Endothelial cell of umbilical vein (primary cell): Measurements from ENCODE around the gene TFRC. TPM values are rescaled to one million over a fixed set of nuclear protein-coding genes. Genes with fewer than 3 reads are reported as not detected.
"Not testable (repeated sequence)": the region's sequence is repeated elsewhere in the genome, so short reads cannot be mapped to it uniquely, and the experiment has no call there.

Experiments used
- BruUV-seq: library from RNA; stranded (reverse); fragments of 400-500 nt; replicated peaks from 2 replicates; lab custom pipeline; 2021; lab: Mats Ljungman, UMichigan
- CTCF ChIA-PET: fragments of 300-600, 350-600 bp; sonication (Branson Sonifier 250); formaldehyde crosslinking; loops from one replicate; lab custom pipeline; 2021; ENCODE audit warnings: antibody characterized with exemption, inconsistent platforms; lab: Charles Lee
- POLR2A ChIA-PET: fragments of 300-600, 350-600 bp; sonication (Branson Sonifier 250); formaldehyde crosslinking; loops from one replicate; lab custom pipeline; 2021; ENCODE audit warnings: antibody characterized with exemption, inconsistent platforms; lab: Charles Lee
- DNase-seq: peaks from one replicate; pipeline ENCODE4 v3.0.0-alpha.2; 2011; ENCODE audit warnings: low read depth, low spot score
- FAIRE-seq: peaks from 2 replicates; lab custom pipeline; 2011; peaks lifted over from hg19 to GRCh38; lab: Jason Lieb, UNC
- H2AFZ ChIP-seq: 2 replicates; pipeline ENCODE4 v1.6.0; 2012; ENCODE audit warnings: low read depth, low read length, control low read depth, inconsistent platforms
- H3K27ac ChIP-seq: 2 replicates; pipeline ENCODE4 v1.5.1; 2011; ENCODE audit warnings: low read depth, mild to moderate bottlenecking, control low read depth, low read length, moderate library complexity; ENCODE audit not compliant: insufficient read depth
- H3K27me3 ChIP-seq, 2 experiments: 2 replicates each; pipeline versions ENCODE4 v1.6.0 to v1.6.1; 2011; ENCODE audit warnings: low read length in 2 of 2, mixed read lengths in 1 of 2; ENCODE audit not compliant: control insufficient read depth in 2 of 2, insufficient read depth in 2 of 2
- H3K36me3 ChIP-seq, 2 experiments: 2 replicates in 1 of 2; 3 replicates in 1 of 2; pipeline ENCODE4 v1.5.1; 2011; ENCODE audit warnings: low read length in 2 of 2, mild to moderate bottlenecking in 1 of 2, moderate library complexity in 1 of 2; ENCODE audit not compliant: control insufficient read depth in 2 of 2, insufficient read depth in 2 of 2; ENCODE audit errors: extremely low read depth in 1 of 2
- H3K4me1 ChIP-seq: 3 replicates; pipeline ENCODE4 v1.5.1; 2011; ENCODE audit warnings: mild to moderate bottlenecking, low read length; ENCODE audit not compliant: control insufficient read depth, insufficient read depth; ENCODE audit errors: extremely low read depth
- H3K4me2 ChIP-seq: 2 replicates; pipeline ENCODE4 v1.6.1; 2011; ENCODE audit warnings: low read length, control low read depth, mixed read lengths; ENCODE audit not compliant: insufficient read depth
- H3K4me3 ChIP-seq, 3 experiments: fragments of 200-600 bp in 1 of 3; sonication (generic), shearing (Covaris generic) in 1 of 3; replicated peaks in 1 of 3; 2 replicates each; pipeline ENCODE4 v1.5.1; 2011 to 2016; ENCODE audit warnings: control low read depth in 3 of 3, low read length in 3 of 3, mild to moderate bottlenecking in 2 of 3, inconsistent platforms in 1 of 3, low read depth in 1 of 3, moderate library complexity in 1 of 3; ENCODE audit not compliant: insufficient read depth in 1 of 3
- H3K79me2 ChIP-seq: 2 replicates; pipeline ENCODE4 v1.6.0; 2012; ENCODE audit warnings: low read length, inconsistent platforms; ENCODE audit not compliant: control insufficient read depth, insufficient read depth
- H3K9ac ChIP-seq: replicated peaks from 2 replicates; pipeline ENCODE3; 2011; ENCODE audit warnings: low read length, control low read depth; ENCODE audit not compliant: insufficient read depth; ENCODE audit errors: extremely low read depth
- H3K9me1 ChIP-seq: replicated peaks from 3 replicates; pipeline ENCODE4 v1.6.0; 2011; ENCODE audit warnings: mild to moderate bottlenecking, low read length; ENCODE audit not compliant: control insufficient read depth, insufficient read depth; ENCODE audit errors: extremely low read depth
- H3K9me3 ChIP-seq: replicated peaks from 2 replicates; pipeline ENCODE4 v1.5.1; 2012; ENCODE audit warnings: low read length, inconsistent platforms; ENCODE audit not compliant: control insufficient read depth, insufficient read depth
- H4K20me1 ChIP-seq: replicated peaks from 2 replicates; pipeline ENCODE3; 2011; ENCODE audit warnings: mild to moderate bottlenecking, low read length; ENCODE audit not compliant: control insufficient read depth, insufficient read depth; ENCODE audit errors: extremely low read depth
- MAX ChIP-seq: IDR thresholded peaks from 2 replicates; pipeline ENCODE4 v1.6.1; 2011; ENCODE audit not compliant: insufficient read depth, insufficient read length
- MYC ChIP-seq: IDR thresholded peaks from one replicate; pipeline ENCODE4 v1.6.1; 2011; ENCODE audit warnings: mild to moderate bottlenecking, low read depth, low read length
- dilution Hi-C: fragments of 300-500 bp; cut with MboI; formaldehyde crosslinking; loops from one replicate; pipeline ENCODE4 v1.15.0; 2019; ENCODE audit warnings: low sequenced_read_pairs; ENCODE audit not compliant: extremely low pct_ligation_motif_present
- intact Hi-C: fragments of 100-400 bp; cut with micrococcal nuclease; formaldehyde crosslinking; loops from one replicate; pipeline ENCODE4 v1.10.0; 2022
- polyA plus RNA-seq, 4 experiments: library from polyadenylated mRNA; depleted of rRNA in 3 of 4; stranded (reverse) in 3 of 4; unstranded in 1 of 4; fragments of >200 nt; gene quantifications; 2 replicates each; pipeline versions ENCODE4 v1.2.1 to v1.2.3, GENCODE V29; 2011 to 2012; ENCODE audit warnings: missing spikeins in 1 of 4
- total RNA-seq: library from RNA; stranded (reverse); gene quantifications from 2 replicates; pipeline ENCODE4 v1.2.3, GENCODE V29; 2021

TFRC gene
- total and polyA plus RNA-seq, 2 donors (not counting 3 experiments of a cell fraction or from before 2014, with no cell fraction given), result 14.1 to 69.6 TPM

GRCh38 chr3:196081002-196081833 lies 672 bp downstream of the TFRC start:
- H3K9me1 ChIP-seq, result no peaks in the 10 kb centered on the region
- H4K20me1 ChIP-seq, result no peaks in the 10 kb centered on the region
- H3K4me3 ChIP-seq, result peak overlapping the region; percentile 32 to 82 (median 67)
- peaks cover 43% of the 10 kb centered on the region for H3K79me2 ChIP-seq
- H3K4me1 ChIP-seq, result peaks cover 7% of the 10 kb centered on the region
- H2AFZ ChIP-seq, result peak overlapping the region; percentile 84
- peak; percentile 79 for FAIRE-seq
- H3K27me3 ChIP-seq, result no peaks in the 10 kb centered on the region
- H3K9ac ChIP-seq, result peak overlapping the region; percentile 65
- no TSS peak for BruUV-seq
- DNase-seq, result peak; percentile 61
- dilution Hi-C loops (no loop called here), intact Hi-C loops (loop anchor here (1.0 to 5.0 kb wide), 2 partner anchors 115 to 421 kb away; partner anchors contain the start of gene RNF168)
- H3K9me3 ChIP-seq, result no peaks in the 10 kb centered on the region
- no peaks in the 10 kb centered on the region for H3K36me3 ChIP-seq
- ChIA-PET POLR2A (no interaction called here), CTCF (interaction anchor here (1.1 kb wide), 2 partner anchors 12 to 115 kb away, joined by 3 read pairs; no protein-coding TSS in a partner anchor)
- no peak for TF ChIP-seq MYC
- peak; percentile 78 for TF ChIP-seq MAX
- H3K4me2 ChIP-seq, result peak overlapping the region; percentile 80
- peak overlapping the region; percentile 49 for H3K27ac ChIP-seq

GRCh38 chr3:196080101-196080846 lies 1.6 kb downstream of the TFRC start:
- intact Hi-C loops, result loop anchor here (5.0 kb wide), 1 partner anchor 422 kb away; the partner anchor contains the start of gene RNF168
- dilution Hi-C loops, result not testable (repeated sequence)

More at GRCh38 chr3:196080101-196080846, 1.6 kb downstream of the TFRC start:
- CTCF ChIA-PET, result interaction anchor here (1.1 kb wide), 1 partner anchor 116 kb away, joined by 3 read pairs; no protein-coding TSS in a partner anchor
- H2AFZ ChIP-seq, H3K9me3 ChIP-seq, H4K20me1 ChIP-seq, H3K9me1 ChIP-seq, H3K27me3 ChIP-seq, DNase-seq, BruUV-seq, FAIRE-seq, POLR2A ChIA-PET, H3K36me3 ChIP-seq, H3K27ac ChIP-seq, H3K9ac ChIP-seq, H3K4me1 ChIP-seq: not testable (repeated sequence)
- peaks cover 44% of the 10 kb centered on the region for H3K79me2 ChIP-seq
- H3K4me2 ChIP-seq, result peak overlapping the region; percentile 80
- peak overlapping the region in 2 of 3 experiments; percentile 67 to 82 for H3K4me3 ChIP-seq
